ENCODE results near the gene WFDC6. TPM values are rescaled to one million over a fixed set of nuclear protein-coding genes. Genes with fewer than 3 reads are reported as not detected.

WFDC6 gene
- total and polyA plus RNA-seq, 7 donors = not detected

DNA sequence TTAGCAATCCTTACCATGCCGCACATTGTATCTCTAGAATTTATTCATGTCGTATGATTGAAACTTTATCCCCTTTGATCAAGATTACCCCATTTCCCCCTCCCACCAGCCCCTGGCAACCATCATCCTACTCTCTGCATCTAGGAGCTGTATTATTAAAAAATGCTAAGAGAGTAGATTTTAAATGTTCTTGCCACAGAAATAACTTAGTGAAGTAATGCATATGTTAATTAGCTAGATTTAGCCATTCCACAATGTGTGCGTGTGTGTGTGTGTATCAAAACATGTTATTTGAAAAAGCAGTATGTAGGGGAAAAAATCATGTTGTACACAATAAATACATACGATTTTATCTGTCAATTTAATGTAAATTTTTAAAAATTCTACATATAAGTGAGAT is 12.0 kb downstream of the WFDC6 start:
- Histone ChIP-seq H3K36me3 (no peaks in the 10 kb centered on the region), H3K4me1 (no peaks in the 10 kb centered on the region), H3K4me3 (no peak overlapping the region), H3K27me3 (no peaks in the 10 kb centered on the region), H3K9me3 (no peaks in the 10 kb centered on the region), H3K27ac (no peak overlapping the region)
- intact Hi-C loops (cut with DNase I) = no loop called here
- TF ChIP-seq POLR2AphosphoS5 (IDR thresholded peaks at IDR 0.05) (no peak), POLR2A (IDR thresholded peaks at IDR 0.05) (no peak), EP300 (IDR thresholded peaks at IDR 0.05) (no peak)
- TF ChIP-seq, protein P1, sequence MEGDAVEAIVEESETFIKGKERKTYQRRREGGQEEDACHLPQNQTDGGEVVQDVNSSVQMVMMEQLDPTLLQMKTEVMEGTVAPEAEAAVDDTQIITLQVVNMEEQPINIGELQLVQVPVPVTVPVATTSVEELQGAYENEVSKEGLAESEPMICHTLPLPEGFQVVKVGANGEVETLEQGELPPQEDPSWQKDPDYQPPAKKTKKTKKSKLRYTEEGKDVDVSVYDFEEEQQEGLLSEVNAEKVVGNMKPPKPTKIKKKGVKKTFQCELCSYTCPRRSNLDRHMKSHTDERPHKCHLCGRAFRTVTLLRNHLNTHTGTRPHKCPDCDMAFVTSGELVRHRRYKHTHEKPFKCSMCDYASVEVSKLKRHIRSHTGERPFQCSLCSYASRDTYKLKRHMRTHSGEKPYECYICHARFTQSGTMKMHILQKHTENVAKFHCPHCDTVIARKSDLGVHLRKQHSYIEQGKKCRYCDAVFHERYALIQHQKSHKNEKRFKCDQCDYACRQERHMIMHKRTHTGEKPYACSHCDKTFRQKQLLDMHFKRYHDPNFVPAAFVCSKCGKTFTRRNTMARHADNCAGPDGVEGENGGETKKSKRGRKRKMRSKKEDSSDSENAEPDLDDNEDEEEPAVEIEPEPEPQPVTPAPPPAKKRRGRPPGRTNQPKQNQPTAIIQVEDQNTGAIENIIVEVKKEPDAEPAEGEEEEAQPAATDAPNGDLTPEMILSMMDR (IDR thresholded peaks at IDR 0.05) = no peak
- DNase-seq = no peak
- WGBS, 2 donors = 77 to 79% methylated on average over 4 of the region's 4 CpGs

GRCh38 chr20:45523821-45524220 is 15.5 kb downstream of the WFDC6 start:
- intact Hi-C loops (cut with DNase I) = no loop called here
- Histone ChIP-seq H3K4me1 (peaks cover 0 to 3% (median 2%) of the 10 kb centered on the region in 4 donors), H3K27me3 (no peaks in the 10 kb centered on the region), H3K27ac (no peak overlapping the region), H3K36me3 (no peaks in the 10 kb centered on the region), H3K4me3 (no peak overlapping the region), H3K9me3 (no peaks in the 10 kb centered on the region)
- no peak for DNase-seq
- WGBS, 2 donors = 77 to 85% methylated on average over 1 of the region's 1 CpG
- TF ChIP-seq POLR2AphosphoS5 (IDR thresholded peaks at IDR 0.05) = no peak
- no peak for TF ChIP-seq EP300 (IDR thresholded peaks at IDR 0.05)
- TF ChIP-seq, protein P1 (IDR thresholded peaks at IDR 0.05) = no peak

DNA sequence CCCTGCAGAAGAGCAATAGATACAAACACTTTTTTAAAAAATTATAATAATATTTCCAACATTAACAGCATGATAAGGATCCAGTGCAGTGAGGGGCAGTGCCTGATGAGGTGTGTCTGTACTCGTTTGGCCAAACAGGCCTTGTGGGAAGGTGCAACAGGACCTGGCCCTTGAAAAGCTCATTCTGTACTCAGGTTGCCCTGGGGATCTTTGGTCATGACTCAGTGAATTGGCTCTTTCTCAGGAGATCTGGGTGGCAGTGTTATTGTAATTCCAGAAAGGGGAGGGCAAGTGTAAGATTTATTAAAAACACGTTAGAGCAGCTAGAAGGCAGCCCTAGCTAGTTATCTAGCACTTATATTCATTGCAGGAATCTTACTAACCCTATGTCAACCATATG is 21.0 kb downstream of the WFDC6 start:
- WGBS, 2 donors = 34 to 57% methylated on average over 2 of the region's 2 CpGs
- H3K27ac ChIP-seq = peak overlapping the region in 2 of 4 donors; percentile 29 to 33
- intact Hi-C loops (cut with DNase I) = no loop called here
- H3K4me1 ChIP-seq = peaks cover 0 to 16% (median 12%) of the 10 kb centered on the region in 4 donors
- no peak for DNase-seq
- H3K36me3 ChIP-seq = no peaks in the 10 kb centered on the region
- H3K9me3 ChIP-seq = no peaks in the 10 kb centered on the region
- H3K4me3 ChIP-seq = no peak overlapping the region
- TF ChIP-seq, protein P1 (IDR thresholded peaks at IDR 0.05) = no peak
- TF ChIP-seq POLR2A (IDR thresholded peaks at IDR 0.05) (no peak), POLR2AphosphoS5 (IDR thresholded peaks at IDR 0.05) (no peak), EP300 (IDR thresholded peaks at IDR 0.05) (no peak)
- H3K27me3 ChIP-seq = no peaks in the 10 kb centered on the region

DNA sequence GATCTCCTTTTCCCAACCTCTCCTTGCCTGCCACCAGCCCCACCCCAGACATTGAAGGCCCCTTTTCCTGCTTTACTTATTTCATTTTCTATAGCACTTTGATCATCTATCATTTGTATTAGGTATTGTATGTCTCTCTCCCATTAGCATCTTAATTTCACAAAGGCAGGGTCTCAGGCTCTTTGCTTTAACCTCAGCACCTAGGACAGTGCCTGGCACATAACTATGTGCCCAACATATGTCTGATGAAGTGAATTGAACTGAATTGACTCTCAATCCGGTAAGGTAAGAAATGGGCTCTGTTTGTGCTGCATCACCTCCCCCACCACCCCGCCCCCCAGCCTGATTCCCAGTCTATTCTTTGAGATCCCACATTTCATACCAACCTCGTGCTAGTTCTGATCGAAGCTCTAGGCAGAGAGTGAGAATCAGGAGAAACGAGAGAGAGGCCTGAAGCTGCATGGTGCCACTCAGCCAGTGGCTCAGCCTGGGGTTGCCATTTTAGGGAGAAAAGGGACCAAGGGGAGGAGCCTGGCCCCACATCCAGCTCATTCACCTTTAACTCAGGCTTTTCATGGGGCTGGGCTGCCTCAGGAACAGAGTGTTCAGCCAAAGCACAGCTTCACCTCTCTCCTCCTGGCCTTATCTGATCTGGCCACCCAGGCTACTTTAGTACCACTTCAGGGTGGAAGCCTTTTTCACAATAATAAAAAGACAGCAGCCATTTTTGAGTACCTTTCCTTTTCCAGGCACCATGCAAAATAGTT is 24.0 kb downstream of the WFDC6 start, which contains the start of gene SPINT3:
SPINT3 (minus strand) TSS at position 476 of the 767 bp plus-strand sequence; CDS start at position 462, 14 bp downstream.
- WGBS, 2 donors = 76 to 85% methylated on average over 5 of the region's 5 CpGs
- intact Hi-C loops (cut with DNase I) = no loop called here
- Histone ChIP-seq H3K4me3 (no peak within 1 kb of the TSS), H3K27ac (no peak within 1 kb of the TSS), H3K36me3 (no peaks in the 10 kb centered on the region), H3K27me3 (no peaks in the 10 kb centered on the region), H3K9me3 (no peaks in the 10 kb centered on the region), H3K4me1 (peaks cover 0 to 16% (median 12%) of the 10 kb centered on the region in 4 donors)
- DNase-seq = no peak
- TF ChIP-seq POLR2A (IDR thresholded peaks at IDR 0.05) (no peak), EP300 (IDR thresholded peaks at IDR 0.05) (no peak)
- TF ChIP-seq, protein P1 (IDR thresholded peaks at IDR 0.05) = no peak

Measured in sigmoid colon (tissue), 7 donors.